H1 (cell line): ENCODE results near the gene ARHGEF11. TPM values are rescaled to one million over a fixed set of nuclear protein-coding genes. Genes with fewer than 3 reads are reported as not detected.

Experiments used
- CTCF ChIA-PET: fragments of 300-600 bp; sonication (Branson Sonifier 250); formaldehyde crosslinking; loops from one replicate; lab custom pipeline; 2021; ENCODE audit not compliant: partially characterized antibody; lab: Charles Lee
- POLR2A ChIA-PET: fragments of 300-600 bp; sonication (Branson Sonifier 250); formaldehyde crosslinking; loops from one replicate; lab custom pipeline; 2021; ENCODE audit warnings: inconsistent platforms; ENCODE audit not compliant: partially characterized antibody; lab: Charles Lee
- DNase-seq, 2 experiments: peaks; one replicate each; pipeline versions ENCODE4 v3.0.0 to v3.0.0-alpha.2; 2010 to 2022; ENCODE audit warnings: low spot score in 2 of 2, low read depth in 1 of 2, mixed read lengths in 1 of 2
- FAIRE-seq: peaks from 2 replicates; lab custom pipeline; 2011; peaks lifted over from hg19 to GRCh38; lab: Jason Lieb, UNC
- H2AFZ ChIP-seq: 2 replicates; pipeline ENCODE4 v1.8.1; 2012; ENCODE audit warnings: low read length, inconsistent platforms
- H2AK5ac ChIP-seq: 2 replicates; pipeline ENCODE4 v1.6.1; 2013; ENCODE audit warnings: low read depth, low read length
- H2BK120ac ChIP-seq: replicated peaks from 2 replicates; pipeline ENCODE3; 2013; ENCODE audit warnings: low read depth, low read length, inconsistent platforms
- H2BK12ac ChIP-seq: 2 replicates; pipeline ENCODE4 v1.6.1; 2013; ENCODE audit warnings: low read depth, low read length
- H2BK15ac ChIP-seq: 2 replicates; pipeline ENCODE4 v1.6.1; 2013; ENCODE audit warnings: low read length
- H2BK20ac ChIP-seq: 2 replicates; pipeline ENCODE4 v1.6.1; 2013; ENCODE audit warnings: low read length
- H2BK5ac ChIP-seq: 2 replicates; pipeline ENCODE4 v1.6.1; 2013; ENCODE audit warnings: low read depth, low read length
- H3K14ac ChIP-seq: 2 replicates; pipeline ENCODE4 v1.6.1; 2013; ENCODE audit warnings: inconsistent platforms; ENCODE audit not compliant: insufficient read length
- H3K18ac ChIP-seq: 2 replicates; pipeline ENCODE4 v1.6.1; 2013; ENCODE audit warnings: low read length; ENCODE audit errors: extremely low read depth
- H3K23ac ChIP-seq: 2 replicates; pipeline ENCODE4 v1.6.1; 2013; ENCODE audit warnings: inconsistent platforms; ENCODE audit not compliant: insufficient read length
- H3K23me2 ChIP-seq: 2 replicates; pipeline ENCODE4 v1.6.1; 2013; ENCODE audit warnings: low read depth, low read length
- H3K27ac ChIP-seq: 2 replicates; pipeline ENCODE4 v1.6.1; 2011; ENCODE audit warnings: low read depth, low read length, inconsistent platforms
- H3K27me3 ChIP-seq, 4 experiments: replicated peaks in 1 of 4; 1 replicate in 1 of 4; 2 replicates in 3 of 4; pipeline versions ENCODE4 v1.6.1 to v1.8.1; 2011 to 2013; ENCODE audit warnings: low read length in 3 of 4, mild to moderate bottlenecking in 3 of 4, inconsistent platforms in 2 of 4, mixed read lengths in 2 of 4, moderate library complexity in 1 of 4; ENCODE audit not compliant: control insufficient read depth in 3 of 4, insufficient read depth in 3 of 4; ENCODE audit errors: extremely low read depth in 1 of 4
- H3K36me3 ChIP-seq, 4 experiments: 2 replicates each; pipeline versions ENCODE4 v1.6.1 to v1.8.1; 2011 to 2013; ENCODE audit warnings: mild to moderate bottlenecking in 4 of 4, low read length in 3 of 4, moderate library complexity in 2 of 4, control low read depth in 1 of 4, inconsistent platforms in 1 of 4; ENCODE audit not compliant: insufficient read depth in 4 of 4, control insufficient read depth in 2 of 4
- H3K4ac ChIP-seq: replicated peaks from 2 replicates; pipeline ENCODE3; 2013; ENCODE audit warnings: low read length, low read depth, mixed read lengths, inconsistent platforms; ENCODE audit not compliant: insufficient read length
- H3K4me1 ChIP-seq, 4 experiments: replicated peaks in 1 of 4; 1 replicate in 1 of 4; 2 replicates in 3 of 4; pipeline versions ENCODE4 v1.6.1 to v1.8.1; 2011 to 2013; ENCODE audit warnings: low read length in 3 of 4, inconsistent platforms in 2 of 4, mixed read lengths in 1 of 4; ENCODE audit not compliant: insufficient read depth in 4 of 4, control insufficient read depth in 3 of 4
- H3K4me2 ChIP-seq, 2 experiments: 2 replicates each; pipeline versions ENCODE4 v1.6.1 to v1.8.1; 2011 to 2013; ENCODE audit warnings: low read depth in 2 of 2, low read length in 2 of 2, control low read depth in 1 of 2, inconsistent platforms in 1 of 2, mild to moderate bottlenecking in 1 of 2; ENCODE audit not compliant: insufficient read depth in 1 of 2
- H3K4me3 ChIP-seq, 4 experiments: fragments of 200-600, 300-600 bp in 1 of 4; sonication (generic), shearing (Covaris generic), sonication (Bioruptor Twin) in 1 of 4; 2 replicates each; pipeline versions ENCODE4 v1.5.1 to v1.8.1; 2011 to 2016; ENCODE audit warnings: low read length in 4 of 4, low read depth in 3 of 4, control low read depth in 2 of 4, inconsistent platforms in 2 of 4, mild to moderate bottlenecking in 2 of 4, mixed read lengths in 1 of 4, moderate library complexity in 1 of 4; ENCODE audit not compliant: insufficient read depth in 2 of 4; ENCODE audit errors: extremely low read depth in 1 of 4
- H3K56ac ChIP-seq: replicated peaks from 2 replicates; pipeline ENCODE3; 2013; ENCODE audit warnings: low read depth, mild to moderate bottlenecking, mixed read lengths, low read length, inconsistent platforms; ENCODE audit not compliant: insufficient read length
- H3K79me1 ChIP-seq: 2 replicates; pipeline ENCODE4 v1.6.1; 2013; ENCODE audit warnings: low read depth, low read length, control low read depth
- H3K79me2 ChIP-seq, 2 experiments: 2 replicates each; pipeline versions ENCODE4 v1.6.1 to v1.8.1; 2012 to 2013; ENCODE audit warnings: low read length in 2 of 2, mild to moderate bottlenecking in 2 of 2, inconsistent platforms in 1 of 2; ENCODE audit not compliant: insufficient read depth in 2 of 2, control insufficient read depth in 1 of 2
- H3K9ac ChIP-seq, 4 experiments: replicated peaks in 1 of 4; 1 replicate in 1 of 4; 2 replicates in 3 of 4; pipeline versions ENCODE4 v1.6.1 to v1.8.1; 2011 to 2013; ENCODE audit warnings: low read depth in 3 of 4, low read length in 3 of 4, control low read depth in 2 of 4, mild to moderate bottlenecking in 2 of 4, moderate library complexity in 2 of 4, inconsistent platforms in 1 of 4; ENCODE audit errors: extremely low read depth in 1 of 4
- H3K9me3 ChIP-seq, 2 experiments: 2 replicates each; pipeline versions ENCODE4 v1.6.1 to v1.8.1; 2012 to 2013; ENCODE audit warnings: mild to moderate bottlenecking in 2 of 2, moderate library complexity in 2 of 2, control low read depth in 1 of 2, inconsistent platforms in 1 of 2, low read depth in 1 of 2, low read length in 1 of 2, mixed read lengths in 1 of 2; ENCODE audit not compliant: insufficient read depth in 2 of 2
- H4K20me1 ChIP-seq, 2 experiments: replicated peaks in 1 of 2; 2 replicates each; pipeline versions ENCODE3 to v1.8.1; 2011 to 2013; ENCODE audit warnings: inconsistent platforms in 2 of 2, low read length in 2 of 2, mild to moderate bottlenecking in 1 of 2; ENCODE audit not compliant: insufficient read depth in 2 of 2, control insufficient read depth in 1 of 2
- H4K5ac ChIP-seq: 2 replicates; pipeline ENCODE4 v1.6.1; 2013; ENCODE audit warnings: low read length, low read depth, mixed read lengths, inconsistent platforms; ENCODE audit not compliant: insufficient read length
- H4K8ac ChIP-seq: 2 replicates; pipeline ENCODE4 v1.8.0; 2013; ENCODE audit warnings: mild to moderate bottlenecking, moderate library complexity, low read length, inconsistent platforms; ENCODE audit not compliant: insufficient read depth; ENCODE audit errors: extremely low read depth
- H4K91ac ChIP-seq: replicated peaks from 2 replicates; pipeline ENCODE3; 2013; ENCODE audit warnings: low read length, mixed read lengths, inconsistent platforms; ENCODE audit not compliant: insufficient read length
- CBX8 ChIP-seq: fragments of 300-800, 300-1000 bp; sonication (generic); IDR thresholded peaks from 2 replicates; pipeline ENCODE4 v1.7.1; 2016; ENCODE audit warnings: low read depth, low read length, borderline replicate concordance
- CEBPB ChIP-seq: IDR thresholded peaks from 2 replicates; pipeline ENCODE4 v1.6.1; 2012; ENCODE audit warnings: low read depth, low read length
- CTBP2 ChIP-seq: IDR thresholded peaks from 2 replicates; pipeline ENCODE4 v1.7.0; 2011; ENCODE audit warnings: borderline replicate concordance, mild to moderate bottlenecking, moderate library complexity, mixed read lengths, low read length; ENCODE audit not compliant: insufficient read depth, insufficient read length
- NRF1 ChIP-seq: IDR thresholded peaks from 2 replicates; pipeline ENCODE4 v1.6.1; 2011; ENCODE audit warnings: mild to moderate bottlenecking, low read depth, low read length, improper control_type of control experiment
- PHF8 ChIP-seq: fragments of 200-600 bp; sonication (generic); conservative IDR thresholded peaks from 2 replicates; pipeline ENCODE4 v1.7.1; 2012; ENCODE audit warnings: low read depth, mild to moderate bottlenecking, inconsistent platforms, low read length, moderate library complexity
- POLR2AphosphoS5 ChIP-seq: IDR thresholded peaks from 2 replicates; pipeline ENCODE4 v1.6.1; 2011; ENCODE audit warnings: low read depth, low read length
- SAP30 ChIP-seq: fragments of 300-600 bp; sonication (generic); IDR thresholded peaks from 2 replicates; pipeline ENCODE4 v1.7.1; 2012; ENCODE audit warnings: low read length, moderate library complexity, mild to moderate bottlenecking, inconsistent platforms; ENCODE audit not compliant: insufficient read depth, insufficient replicate concordance
- WGBS, 2 experiments: shearing (Covaris generic) in 1 of 2; methylation state at CpG; one replicate each; pipeline versions ENCODE4 v1.1.6 to v1.1.7; 2013 to 2015; ENCODE audit warnings: low lambda C conversion rate in 2 of 2, mixed read lengths in 2 of 2, inconsistent platforms in 1 of 2, low coverage in 1 of 2, missing lambda C conversion rate in 1 of 2; ENCODE audit not compliant: insufficient replicate concordance in 2 of 2, insufficient coverage in 1 of 2, insufficient read length in 1 of 2; ENCODE audit errors: extremely low coverage in 1 of 2, missing lambda C conversion rate in 1 of 2; 5-methylcytosine and 5-hydroxymethylcytosine counted together
- polyA plus RNA-seq, 7 experiments: library from polyadenylated mRNA; depleted of rRNA in 3 of 7; stranded (reverse) in 5 of 7; unstranded in 2 of 7; fragments of >200 nt in 5 of 7; fragments of 200-250 nt in 2 of 7; gene quantifications; 1 replicate in 5 of 7; 2 replicates in 1 of 7; 4 replicates in 1 of 7; pipeline versions ENCODE4 v1.2.1 to v1.2.3, GENCODE V29; 2011 to 2013; ENCODE audit warnings: missing spikeins in 2 of 7, mixed read lengths in 2 of 7
- total RNA-seq: library from RNA; stranded (reverse); fragmentation: NEBNext Ultra II Directional; extraction: Animal tissue kit (Norgen Biotek cat#: 25700); gene quantifications from 2 replicates; pipeline ENCODE4 v1.2.1, GENCODE V29; 2021
- TF ChIP-seq, protein P1 (sequence below): IDR thresholded peaks from 2 replicates; pipeline ENCODE4 v1.6.1; 2012; ENCODE audit warnings: inconsistent platforms

The ARHGEF11 gene
- total and polyA plus RNA-seq, 2 of the 8 experiments (the other 6 are each of a cell fraction or from before 2014, with no cell fraction given), result 19.9 to 33.1 TPM

DNA sequence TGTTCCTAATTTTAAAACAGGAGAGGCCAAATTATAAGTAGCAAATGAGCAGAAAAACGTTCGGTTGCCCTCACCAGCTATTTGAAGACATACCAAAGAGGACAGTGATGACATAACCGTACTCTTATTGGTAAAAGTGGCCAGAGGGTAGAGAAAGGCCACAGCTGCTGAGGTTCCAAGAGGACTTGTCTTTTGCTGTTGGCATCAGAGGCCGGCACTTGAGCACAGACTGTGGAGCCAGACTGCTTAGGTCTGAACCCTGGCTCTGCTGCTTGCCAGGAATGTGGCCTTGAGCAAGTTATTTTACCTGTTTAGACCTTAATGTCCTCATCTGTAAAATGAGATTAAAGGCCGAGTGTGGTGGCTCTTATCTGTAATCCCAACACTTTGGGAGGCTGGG is 39.2 kb upstream of the ARHGEF11 start:
- no peak overlapping the region for H3K4me2 ChIP-seq
- H3K27me3 ChIP-seq, result no peaks in the 10 kb centered on the region
- DNase-seq, result peak in 1 of 2 experiments; percentile 34
- H4K8ac ChIP-seq, result no peak overlapping the region
- no peak overlapping the region for H3K23ac ChIP-seq
- H3K4me1 ChIP-seq, result peaks cover 2 to 5% (median 3%) of the 10 kb centered on the region in 4 experiments; a peak in 4 of 7 replicates
- no peak overlapping the region for H2BK20ac ChIP-seq
- H3K4me3 ChIP-seq, result no peak overlapping the region
- H3K9me3 ChIP-seq, result no peaks in the 10 kb centered on the region
- 95% methylated on average over 5 of the region's 5 CpGs; no CpG with 5 or more reads in 1 of the 2 experiments for WGBS, 2 experiments
- ChIA-PET POLR2A (no interaction called here), CTCF (interaction anchor here (1.1 to 7.7 kb wide), 4 partner anchors 11 to 70 kb away, joined by 3 to 218 read pairs (median 21); no protein-coding TSS in a partner anchor)
- H3K9ac ChIP-seq, result no peak overlapping the region
- TF ChIP-seq CTBP2 (no peak), CBX8 (no peak), POLR2AphosphoS5 (no peak), CEBPB (no peak), NRF1 (no peak), PHF8 (no peak), SAP30 (no peak)
- TF ChIP-seq, protein P1, sequence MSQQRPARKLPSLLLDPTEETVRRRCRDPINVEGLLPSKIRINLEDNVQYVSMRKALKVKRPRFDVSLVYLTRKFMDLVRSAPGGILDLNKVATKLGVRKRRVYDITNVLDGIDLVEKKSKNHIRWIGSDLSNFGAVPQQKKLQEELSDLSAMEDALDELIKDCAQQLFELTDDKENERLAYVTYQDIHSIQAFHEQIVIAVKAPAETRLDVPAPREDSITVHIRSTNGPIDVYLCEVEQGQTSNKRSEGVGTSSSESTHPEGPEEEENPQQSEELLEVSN, result no peak
- no peaks in the 10 kb centered on the region for H3K79me1 ChIP-seq
- H2AFZ ChIP-seq, result no peak overlapping the region
- no peak overlapping the region for H2BK5ac ChIP-seq
- no peak overlapping the region for H2BK120ac ChIP-seq
- no peak overlapping the region for H2BK15ac ChIP-seq
- H3K23me2 ChIP-seq, result no peaks in the 10 kb centered on the region
- no peak overlapping the region for H2AK5ac ChIP-seq
- no peaks in the 10 kb centered on the region for H3K79me2 ChIP-seq
- FAIRE-seq, result no peak
- no peak overlapping the region for H3K56ac ChIP-seq
- H4K20me1 ChIP-seq, result no peaks in the 10 kb centered on the region
- H3K4ac ChIP-seq, result no peak overlapping the region
- no peak overlapping the region for H2BK12ac ChIP-seq
- no peak overlapping the region for H4K5ac ChIP-seq
- H4K91ac ChIP-seq, result no peak overlapping the region
- H3K36me3 ChIP-seq, result no peaks in the 10 kb centered on the region
- H3K18ac ChIP-seq, result no peak overlapping the region
- H3K27ac ChIP-seq, result no peak overlapping the region
- H3K14ac ChIP-seq, result no peak overlapping the region
